GM23338 (cell line): Measurements from ENCODE around the gene LAMB1. TPM values are rescaled to one million over a fixed set of nuclear protein-coding genes. Genes with fewer than 3 reads are reported as not detected.

Experiments
- ATAC-seq: fragments of 200-7000 bp; cut with Tn5 transposase; 3 replicates; pipeline ENCODE4 v1.9.1; 2020
- DNase-seq: peaks from one replicate; pipeline ENCODE4 v3.0.0-alpha.2; 2015; ENCODE audit warnings: low spot score
- H2AFZ ChIP-seq: fragments of 200-600 bp; sonication (generic); 2 replicates; pipeline ENCODE4 v1.8.0; 2016; ENCODE audit warnings: antibody characterized with exemption, mild to moderate bottlenecking, moderate library complexity
- H3F3A ChIP-seq: fragments of 200-600 bp; sonication (generic); replicated peaks from 2 replicates; pipeline ENCODE4 v1.8.0; 2017; ENCODE audit warnings: antibody characterized with exemption, mixed run types, low read depth
- H3K27ac ChIP-seq: fragments of 200-600 bp; sonication (generic); 2 replicates; pipeline ENCODE4 v1.6.1; 2016; ENCODE audit warnings: low read depth
- H3K27me3 ChIP-seq: fragments of 200-600 bp; sonication (generic); 2 replicates; pipeline ENCODE4 v1.8.0; 2016; ENCODE audit warnings: mild to moderate bottlenecking, mixed run types, moderate library complexity; ENCODE audit not compliant: insufficient read depth
- H3K36me3 ChIP-seq: fragments of 200-600 bp; sonication (generic); 2 replicates; pipeline ENCODE4 v1.8.0; 2016; ENCODE audit warnings: mild to moderate bottlenecking; ENCODE audit not compliant: insufficient read depth
- H3K4me1 ChIP-seq: fragments of 200-600 bp; sonication (generic); 2 replicates; pipeline ENCODE4 v1.8.0; 2016; ENCODE audit warnings: mild to moderate bottlenecking, moderate library complexity; ENCODE audit not compliant: insufficient read depth
- H3K4me2 ChIP-seq: fragments of 200-600 bp; sonication (generic); 2 replicates; pipeline ENCODE4 v1.7.1; 2017; ENCODE audit warnings: mixed run types
- H3K4me3 ChIP-seq: fragments of 200-600 bp; sonication (generic); 2 replicates; pipeline ENCODE4 v1.6.1; 2016; ENCODE audit warnings: mixed run types
- H3K79me2 ChIP-seq: fragments of 200-600 bp; sonication (generic); replicated peaks from 2 replicates; pipeline ENCODE4 v1.8.0; 2017; ENCODE audit warnings: mild to moderate bottlenecking; ENCODE audit not compliant: insufficient read depth
- H3K9me2 ChIP-seq: fragments of 200-600 bp; sonication (generic); 2 replicates; pipeline ENCODE4 v1.8.0; 2017; ENCODE audit not compliant: insufficient read depth
- H4K20me1 ChIP-seq: fragments of 200-600 bp; sonication (generic); replicated peaks from 2 replicates; pipeline ENCODE4 v1.8.0; 2017; ENCODE audit warnings: mild to moderate bottlenecking; ENCODE audit not compliant: insufficient read depth
- H3K27ac Mint-ChIP-seq: 2 replicates; pipeline ENCODE4 v1.8.0; 2020; ENCODE audit warnings: inconsistent platforms, mild to moderate bottlenecking, moderate library complexity, mixed read lengths
- H3K27me3 Mint-ChIP-seq: 3 replicates; pipeline ENCODE4 v1.8.0; 2022; ENCODE audit warnings: low read depth, mild to moderate bottlenecking, moderate library complexity, mixed read lengths, inconsistent platforms; ENCODE audit not compliant: insufficient read depth, poor library complexity
- H3K36me3 Mint-ChIP-seq: 3 replicates; pipeline ENCODE4 v1.8.0; 2021; ENCODE audit warnings: low read depth, mild to moderate bottlenecking, inconsistent platforms, moderate library complexity, mixed read lengths
- H3K4me1 Mint-ChIP-seq: 3 replicates; pipeline ENCODE4 v1.8.0; 2020; ENCODE audit warnings: mild to moderate bottlenecking, inconsistent platforms, mixed read lengths
- H3K4me3 Mint-ChIP-seq: 3 replicates; pipeline ENCODE4 v1.8.0; 2021; ENCODE audit warnings: moderate library complexity, mild to moderate bottlenecking, inconsistent platforms, mixed read lengths
- H3K9me3 Mint-ChIP-seq: 3 replicates; pipeline ENCODE4 v1.8.0; 2020; ENCODE audit warnings: moderate library complexity, mild to moderate bottlenecking, inconsistent platforms, mixed read lengths
- ETS1 ChIP-seq: IDR thresholded peaks from 2 replicates; pipeline ENCODE4 v1.6.1; 2016; ENCODE audit warnings: antibody characterized with exemption
- EZH2 ChIP-seq: fragments of 200-600 bp; sonication (generic); IDR thresholded peaks from one replicate; pipeline ENCODE4 v1.8.0; 2017; ENCODE audit warnings: antibody characterized with exemption, mild to moderate bottlenecking, low read depth; ENCODE audit not compliant: unreplicated experiment
- EZH2phosphoT487 ChIP-seq: fragments of 200-600 bp; sonication (generic); IDR thresholded peaks from one replicate; pipeline ENCODE4 v1.8.1; 2018; ENCODE audit warnings: antibody characterized with exemption; ENCODE audit not compliant: unreplicated experiment
- JUNB ChIP-seq: IDR thresholded peaks from one replicate; pipeline ENCODE4 v1.6.1; 2016; ENCODE audit warnings: antibody characterized with exemption; ENCODE audit not compliant: unreplicated experiment
- NANOG ChIP-seq: IDR thresholded peaks from 2 replicates; pipeline ENCODE4 v1.6.1; 2016; ENCODE audit warnings: antibody characterized with exemption, borderline replicate concordance
- POLR2AphosphoS5 ChIP-seq: IDR thresholded peaks from 2 replicates; pipeline ENCODE4 v1.6.1; 2016; ENCODE audit warnings: antibody characterized with exemption, low read depth
- REST ChIP-seq: IDR thresholded peaks from one replicate; pipeline ENCODE4 v1.6.1; 2018; ENCODE audit warnings: antibody characterized with exemption; ENCODE audit not compliant: unreplicated experiment
- STAT1 ChIP-seq: IDR thresholded peaks from one replicate; pipeline ENCODE4 v1.6.1; 2016; ENCODE audit warnings: antibody characterized with exemption; ENCODE audit not compliant: unreplicated experiment
- ZNF331 ChIP-seq: fragments of 250-450 bp; sonication (Bioruptor Pico); IDR thresholded peaks from 2 replicates; pipeline ENCODE4 v1.5.0; 2020; ENCODE audit warnings: low read depth, mild to moderate bottlenecking, moderate library complexity
- ZNF462 ChIP-seq: fragments of 250-450 bp; sonication (Bioruptor Pico); IDR thresholded peaks from 2 replicates; pipeline ENCODE4 v1.5.0; 2020; ENCODE audit warnings: mild to moderate bottlenecking, moderate library complexity
- polyA plus RNA-seq: library from polyadenylated mRNA; unstranded; fragments of >200 nt; fragmentation: Nextera tagmentation; extraction: Ambion mirVana; gene quantifications from 2 replicates; pipeline ENCODE4 v1.2.1, GENCODE V29; 2016
- total RNA-seq: library from RNA; depleted of rRNA; stranded (reverse); fragments of >200 nt; shearing (Covaris generic); gene quantifications from 2 replicates; pipeline ENCODE4 v1.2.3, GENCODE V29; 2014

LAMB1 gene
- total and polyA plus RNA-seq, 2 experiments from 2014 or later = 53.5 to 57.8 TPM

- Histone ChIP-seq H3K4me1 (peaks cover 30% of the 10 kb centered on the region), H3K4me2 (peak overlapping the region; percentile 28), H3F3A (peaks cover 4% of the 10 kb centered on the region; the same call in 1 of the 2 replicates), H4K20me1 (no peaks in the 10 kb centered on the region), H3K36me3 (peaks cover 4% of the 10 kb centered on the region), H3K27ac (peak overlapping the region; percentile 65), H3K79me2 (no peaks in the 10 kb centered on the region), H3K9me2 (no peaks in the 10 kb centered on the region), H2AFZ (no peak overlapping the region), H3K27me3 (peaks cover 9% of the 10 kb centered on the region), H3K4me3 (no peak overlapping the region)
- Mint-ChIP-seq H3K4me1 (peaks cover 29% of the 10 kb centered on the region), H3K36me3 (peaks cover 9% of the 10 kb centered on the region; the same call in 2 of the 3 replicates), H3K9me3 (no peaks in the 10 kb centered on the region), H3K27ac (no peak overlapping the region), H3K4me3 (no peak overlapping the region), H3K27me3 (peaks cover 9% of the 10 kb centered on the region)
- DNase-seq = no peak
- TF ChIP-seq REST = no peak
- TF ChIP-seq EZH2 = no peak
- no peak for TF ChIP-seq ZNF331 (CRISPR knock-in tag)
- TF ChIP-seq POLR2AphosphoS5 = no peak
- no peak for TF ChIP-seq ZNF462 (CRISPR knock-in tag)
- TF ChIP-seq STAT1 = no peak
- TF ChIP-seq JUNB = no peak
- TF ChIP-seq EZH2phosphoT487 = no peak
- TF ChIP-seq ETS1 = no peak
- no peak for TF ChIP-seq NANOG
- no peak for ATAC-seq
These were observed 6.7 kb downstream of the LAMB1 start for GRCh38 chr7:107996072-107996882.
